ENCODE results near the gene RBM38. TPM values are rescaled to one million over a fixed set of nuclear protein-coding genes. Genes with fewer than 3 reads are reported as not detected.

Gene RBM38
- total and polyA plus RNA-seq, 9 of the 15 experiments (the other 6 are each of a cell fraction or from before 2014, with no cell fraction given) = 0.28 to 82.4 (median 33.2) TPM

- TF ChIP-seq, protein P1, sequence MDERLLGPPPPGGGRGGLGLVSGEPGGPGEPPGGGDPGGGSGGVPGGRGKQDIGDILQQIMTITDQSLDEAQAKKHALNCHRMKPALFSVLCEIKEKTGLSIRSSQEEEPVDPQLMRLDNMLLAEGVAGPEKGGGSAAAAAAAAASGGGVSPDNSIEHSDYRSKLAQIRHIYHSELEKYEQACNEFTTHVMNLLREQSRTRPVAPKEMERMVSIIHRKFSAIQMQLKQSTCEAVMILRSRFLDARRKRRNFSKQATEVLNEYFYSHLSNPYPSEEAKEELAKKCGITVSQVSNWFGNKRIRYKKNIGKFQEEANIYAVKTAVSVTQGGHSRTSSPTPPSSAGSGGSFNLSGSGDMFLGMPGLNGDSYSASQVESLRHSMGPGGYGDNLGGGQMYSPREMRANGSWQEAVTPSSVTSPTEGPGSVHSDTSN (CRISPR knock-in tag; IDR thresholded peaks at IDR 0.05; ENCODE audit: low read depth) = no peak
- TF ChIP-seq, protein P1 (tag; conservative IDR thresholded peaks at IDR 0.05; ENCODE audit: low read depth) = peak; percentile 71
- TF ChIP-seq HES1 (IDR thresholded peaks at IDR 0.05; ENCODE audit: low read depth) (no peak), NR2F6 (CRISPR knock-in tag; IDR thresholded peaks at IDR 0.05) (no peak), ZNF239 (CRISPR knock-in tag; IDR thresholded peaks at IDR 0.05) (no peak), ZBTB8A (IDR thresholded peaks at IDR 0.05; ENCODE audit: partially characterized antibody) (no peak), CTBP1 (IDR thresholded peaks at IDR 0.05; ENCODE audit: borderline replicate concordance) (peak; percentile 73), NBN (IDR thresholded peaks at IDR 0.05; ENCODE audit: low read depth) (no peak), MAFG (tag; conservative IDR thresholded peaks at IDR 0.05) (no peak), SIN3B (IDR thresholded peaks at IDR 0.05; ENCODE audit: low read depth) (peak; percentile 68), ZNF24 (IDR thresholded peaks at IDR 0.05) (0 out of 2 replicates have a peak, but pooled peaks have one; percentile 13), ZNF584 (CRISPR knock-in tag; IDR thresholded peaks at IDR 0.05; ENCODE audit: low read depth) (0 out of 2 replicates have a peak, but pooled peaks have one; percentile 40), NRF1 (conservative IDR thresholded peaks at IDR 0.05 in 1 of 2, IDR thresholded peaks at IDR 0.05 in 1 of 2) (peak; percentile 57 to 64), FOXO4 (CRISPR knock-in tag; IDR thresholded peaks at IDR 0.05) (no peak), HDAC2 (IDR thresholded peaks at IDR 0.05) (no peak), RBM17 (IDR thresholded peaks at IDR 0.05; ENCODE audit: borderline replicate concordance, low read depth, low read length) (no peak), CHCHD3 (CRISPR knock-in tag; IDR thresholded peaks at IDR 0.05) (no peak), SNAPC5 (CRISPR knock-in tag; IDR thresholded peaks at IDR 0.05) (no peak), ATF7 (IDR thresholded peaks at IDR 0.05) (peak; percentile 70)
- TF ChIP-seq, protein P2, sequence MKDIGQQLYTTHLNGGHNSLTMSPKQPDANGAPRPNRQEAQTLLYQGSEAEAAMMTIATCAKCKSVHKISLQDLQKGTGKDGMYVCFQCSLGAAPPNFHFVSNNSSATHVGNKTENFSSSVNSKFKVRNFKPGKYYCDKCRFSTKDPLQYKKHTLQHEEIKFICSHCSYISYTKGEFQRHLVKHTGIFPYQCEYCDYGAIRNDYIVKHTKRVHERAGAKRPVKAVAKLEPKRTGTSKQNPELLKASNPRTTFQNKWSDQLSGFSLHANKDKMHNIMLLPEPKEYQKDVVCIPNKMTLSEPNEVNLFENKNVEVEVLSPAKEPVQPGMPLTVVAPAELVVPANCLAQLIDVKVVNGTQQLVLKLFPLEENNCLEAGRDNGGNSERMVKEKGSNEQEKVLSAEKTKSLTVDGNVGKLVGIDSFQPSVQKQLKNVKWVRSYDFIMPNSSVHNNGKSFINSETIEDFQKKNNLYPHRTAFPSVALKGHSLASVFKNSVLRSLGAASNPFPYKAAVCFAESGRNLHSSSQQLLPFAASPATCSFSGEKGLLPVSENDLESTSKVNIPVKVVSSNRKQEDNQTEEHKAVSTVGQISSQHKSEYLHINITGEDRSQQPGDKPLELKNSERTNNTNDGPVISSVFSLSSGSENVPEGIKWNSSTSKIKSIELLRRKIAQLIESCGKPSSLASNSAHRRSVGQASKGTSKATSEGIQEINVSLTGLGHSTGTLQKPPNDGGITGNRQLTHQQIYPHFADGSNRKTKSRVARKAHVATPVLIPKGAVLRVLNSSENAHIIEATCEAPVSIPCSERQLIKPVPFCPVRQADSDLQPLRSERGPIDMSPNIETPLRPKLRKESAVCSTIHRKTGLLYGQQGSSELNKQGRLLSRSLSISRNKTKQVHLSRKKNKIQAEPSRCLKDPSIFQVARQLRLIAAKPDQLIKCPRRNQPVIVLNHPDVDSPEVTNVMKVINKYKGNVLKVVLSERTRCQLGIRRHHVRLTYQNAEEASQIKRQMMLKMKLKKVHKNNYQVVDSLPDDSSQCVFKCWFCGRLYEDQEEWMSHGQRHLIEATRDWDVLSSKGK (CRISPR knock-in tag; IDR thresholded peaks at IDR 0.05) = no peak
Observed at GRCh38 chr20:57388953-57389694, 2.1 kb upstream of the RBM38 start (continued).
